Right renal cortex interstitium (tissue), 3 donors: ENCODE data around the gene TMEM132D. TPM values are rescaled to one million over a fixed set of nuclear protein-coding genes. Genes with fewer than 3 reads are reported as not detected.

Source experiments
- DNase-seq, 3 donors: peaks; one replicate each; pipeline ENCODE4 v3.0.0-alpha.2; 2013; ENCODE audit warnings: low read depth in 3 of 3, low spot score in 2 of 3
- polyA plus RNA-seq, 3 donors: library from polyadenylated mRNA; unstranded; fragments of 120-200 nt; gene quantifications; one replicate each; pipeline ENCODE4 v1.2.1, GENCODE V29; 2013; ENCODE audit not compliant: insufficient read length in 3 of 3

Gene TMEM132D
- polyA plus RNA-seq, 3 donors: 1.1 to 2.6 (median 1.7) TPM

- DNase-seq: no peak
These were observed 604.9 kb downstream of the TMEM132D start for GRCh38 chr12:129298921-129299320.

GRCh38 chr12:129296671-129297070, 607.2 kb downstream of the TMEM132D start:
- DNase-seq: no peak

GRCh38 chr12:129294868-129295267, 609.0 kb downstream of the TMEM132D start:
- no peak for DNase-seq

GRCh38 chr12:129279771-129280170, 624.1 kb downstream of the TMEM132D start:
- no peak for DNase-seq

GRCh38 chr12:129276361-129277060, 627.3 kb downstream of the TMEM132D start:
- no peak for DNase-seq

- DNase-seq: peak in 1 of 3 donors; percentile 4
These were observed 633.9 kb downstream of the TMEM132D start for GRCh38 chr12:129269756-129270495.

GRCh38 chr12:129258781-129259318, 645.0 kb downstream of the TMEM132D start:
- DNase-seq: no peak

- no peak for DNase-seq
These were observed 646.3 kb downstream of the TMEM132D start for GRCh38 chr12:129257524-129257923.

- no peak for DNase-seq
These were observed 657.2 kb downstream of the TMEM132D start for GRCh38 chr12:129246630-129247029.

GRCh38 chr12:129245769-129246168, 658.1 kb downstream of the TMEM132D start:
- no peak for DNase-seq

- no peak for DNase-seq
These were observed 662.0 kb downstream of the TMEM132D start for GRCh38 chr12:129241852-129242251.

- no peak for DNase-seq
These were observed 665.9 kb downstream of the TMEM132D start for GRCh38 chr12:129237881-129238280.

- no peak for DNase-seq
These were observed 669.6 kb downstream of the TMEM132D start for GRCh38 chr12:129234209-129234608.

- DNase-seq: no peak
These were observed 672.3 kb downstream of the TMEM132D start for GRCh38 chr12:129231491-129231890.

- DNase-seq: no peak
These were observed 672.8 kb downstream of the TMEM132D start for GRCh38 chr12:129230995-129231394.

GRCh38 chr12:129226851-129227250, 677.0 kb downstream of the TMEM132D start:
- no peak for DNase-seq

- no peak for DNase-seq
These were observed 677.8 kb downstream of the TMEM132D start for GRCh38 chr12:129226005-129226404.

- no peak for DNase-seq
These were observed 688.3 kb downstream of the TMEM132D start for GRCh38 chr12:129215556-129215955.

- DNase-seq: no peak
These were observed 690.3 kb downstream of the TMEM132D start for GRCh38 chr12:129213551-129213950.

GRCh38 chr12:129211862-129212630, 691.8 kb downstream of the TMEM132D start:
- no peak for DNase-seq

GRCh38 chr12:129208566-129208965, 695.3 kb downstream of the TMEM132D start:
- no peak for DNase-seq
